Retinal pigment epithelial cell (primary cell): ENCODE data around the gene TTC21B.

Experiments used
- DNase-seq: peaks from one replicate; pipeline ENCODE4 v3.0.0-alpha.2; 2010; ENCODE audit warnings: low read depth
- H3K4me3 ChIP-seq: 2 replicates; pipeline ENCODE4 v1.5.1; 2011; ENCODE audit warnings: mild to moderate bottlenecking, low read length, control low read depth, moderate library complexity
- TF ChIP-seq, protein P1 (sequence below): conservative IDR thresholded peaks from 2 replicates; pipeline ENCODE4 v1.5.1; 2011; ENCODE audit warnings: low read depth, low read length, control low read depth, inconsistent platforms

Gene TTC21B

DNA sequence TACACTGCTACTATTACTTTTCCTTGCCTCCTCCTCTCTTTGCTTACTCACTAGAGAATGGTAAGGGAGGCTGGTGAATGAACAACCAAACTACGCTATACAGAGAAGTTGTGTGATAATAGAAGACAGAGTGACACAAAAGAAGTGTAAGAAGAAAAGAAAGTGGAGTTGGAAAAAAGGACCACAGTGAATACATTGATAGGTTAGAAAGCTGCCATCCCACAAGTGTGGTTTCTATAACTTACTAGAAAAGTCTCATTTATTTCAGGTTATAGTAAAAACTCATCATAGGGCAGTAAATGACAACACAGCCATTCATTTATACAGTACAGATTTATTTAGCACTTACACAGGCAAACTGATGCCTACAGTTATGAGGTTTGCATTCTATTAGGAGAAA, 77.3 kb downstream of the TTC21B start:
- TF ChIP-seq, protein P1, sequence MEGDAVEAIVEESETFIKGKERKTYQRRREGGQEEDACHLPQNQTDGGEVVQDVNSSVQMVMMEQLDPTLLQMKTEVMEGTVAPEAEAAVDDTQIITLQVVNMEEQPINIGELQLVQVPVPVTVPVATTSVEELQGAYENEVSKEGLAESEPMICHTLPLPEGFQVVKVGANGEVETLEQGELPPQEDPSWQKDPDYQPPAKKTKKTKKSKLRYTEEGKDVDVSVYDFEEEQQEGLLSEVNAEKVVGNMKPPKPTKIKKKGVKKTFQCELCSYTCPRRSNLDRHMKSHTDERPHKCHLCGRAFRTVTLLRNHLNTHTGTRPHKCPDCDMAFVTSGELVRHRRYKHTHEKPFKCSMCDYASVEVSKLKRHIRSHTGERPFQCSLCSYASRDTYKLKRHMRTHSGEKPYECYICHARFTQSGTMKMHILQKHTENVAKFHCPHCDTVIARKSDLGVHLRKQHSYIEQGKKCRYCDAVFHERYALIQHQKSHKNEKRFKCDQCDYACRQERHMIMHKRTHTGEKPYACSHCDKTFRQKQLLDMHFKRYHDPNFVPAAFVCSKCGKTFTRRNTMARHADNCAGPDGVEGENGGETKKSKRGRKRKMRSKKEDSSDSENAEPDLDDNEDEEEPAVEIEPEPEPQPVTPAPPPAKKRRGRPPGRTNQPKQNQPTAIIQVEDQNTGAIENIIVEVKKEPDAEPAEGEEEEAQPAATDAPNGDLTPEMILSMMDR = no peak
- H3K4me3 ChIP-seq = no peak overlapping the region
- DNase-seq = no peak

DNA sequence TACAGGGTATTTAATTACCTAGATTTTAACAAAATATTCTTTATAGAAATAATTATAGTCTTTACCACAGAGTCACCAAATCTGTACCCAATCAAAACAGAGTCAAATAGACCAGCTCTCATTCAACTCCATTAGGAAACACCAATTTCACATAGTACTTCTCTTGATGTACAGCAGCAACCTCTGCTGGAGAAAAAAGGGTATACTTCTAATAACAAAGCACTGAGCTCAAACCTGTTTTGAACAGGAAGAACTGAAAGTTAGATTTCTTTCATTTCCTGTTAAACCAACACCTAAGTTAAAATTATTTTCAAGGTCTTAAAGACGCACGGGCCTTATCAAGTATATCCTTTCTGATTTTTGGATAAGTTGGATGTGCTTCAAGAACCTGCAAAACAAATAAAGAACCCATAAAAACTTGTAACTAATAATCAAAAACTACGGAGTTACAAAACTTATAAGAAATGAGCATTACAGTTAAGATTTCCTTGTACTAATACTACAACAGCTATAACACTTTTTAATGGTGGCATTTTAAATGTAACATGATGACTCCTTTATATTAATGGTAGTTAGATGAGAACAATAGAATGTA, 79.0 kb downstream of the TTC21B start:
- DNase-seq = peak; percentile 18
- H3K4me3 ChIP-seq = no peak overlapping the region
- TF ChIP-seq, protein P1 = peak; percentile 71

DNA sequence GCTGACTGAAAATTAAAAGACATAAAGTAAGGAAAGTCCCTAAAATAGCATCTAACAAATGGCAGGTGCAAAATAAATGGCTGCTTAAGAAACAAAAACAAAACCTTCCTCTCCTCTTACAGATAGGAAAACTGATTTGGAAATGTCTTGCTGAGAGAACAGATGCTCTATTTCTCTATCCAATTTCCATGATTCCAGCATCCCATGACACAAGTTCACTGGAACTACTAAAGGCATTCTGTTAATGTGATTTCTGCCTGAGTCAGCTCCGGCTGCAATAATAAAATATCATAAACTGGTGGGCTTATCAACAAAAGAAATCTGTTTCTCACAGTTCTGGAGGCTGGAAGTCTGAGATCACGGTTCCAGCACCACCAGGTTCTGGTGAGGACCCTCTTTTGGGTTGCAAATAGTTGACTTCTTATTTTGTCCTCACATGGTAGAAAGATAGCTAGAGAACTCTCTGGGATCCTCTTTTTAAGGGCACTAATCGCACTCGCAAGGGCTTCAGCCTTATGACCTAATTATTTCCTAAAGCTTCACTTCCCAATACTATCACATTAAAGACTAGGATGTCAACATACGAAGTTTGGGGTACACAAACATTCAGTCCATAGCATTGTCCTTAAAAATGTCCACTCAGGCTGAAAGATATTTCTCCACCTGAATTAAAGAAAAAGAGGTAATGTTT, 81.3 kb downstream of the TTC21B start:
- no peak for DNase-seq
- no peak overlapping the region for H3K4me3 ChIP-seq
- TF ChIP-seq, protein P1 = no peak

- TF ChIP-seq, protein P1 = no peak
- DNase-seq = no peak
- H3K4me3 ChIP-seq = no peak overlapping the region
These were observed 82.6 kb downstream of the TTC21B start for GRCh38 chr2:165871025-165871424.

DNA sequence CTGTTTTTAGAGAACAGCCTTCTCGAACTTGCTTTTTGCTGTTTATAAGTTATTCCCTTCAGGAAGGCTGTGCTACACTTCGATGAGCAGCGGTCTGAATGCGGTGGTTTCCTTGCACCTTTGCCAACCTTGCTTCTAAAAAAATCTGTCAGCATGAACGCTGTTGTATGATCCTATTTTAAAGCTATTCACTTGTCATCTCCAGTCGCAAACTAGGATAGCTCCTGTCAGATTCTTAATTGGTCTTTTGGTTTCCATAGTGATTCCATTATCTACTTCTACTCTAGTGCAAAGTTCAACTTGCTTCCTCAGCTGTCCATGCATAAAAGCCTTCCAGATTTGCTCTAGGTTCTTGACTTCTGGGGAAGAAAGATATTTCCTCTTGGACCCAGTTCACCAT, 83.2 kb downstream of the TTC21B start:
- no peak overlapping the region for H3K4me3 ChIP-seq
- DNase-seq = no peak
- TF ChIP-seq, protein P1 = no peak

- DNase-seq = peak; percentile 22
- TF ChIP-seq, protein P1 = no peak
- H3K4me3 ChIP-seq = no peak overlapping the region
These were observed 85.4 kb downstream of the TTC21B start for GRCh38 chr2:165868211-165868610.

DNA sequence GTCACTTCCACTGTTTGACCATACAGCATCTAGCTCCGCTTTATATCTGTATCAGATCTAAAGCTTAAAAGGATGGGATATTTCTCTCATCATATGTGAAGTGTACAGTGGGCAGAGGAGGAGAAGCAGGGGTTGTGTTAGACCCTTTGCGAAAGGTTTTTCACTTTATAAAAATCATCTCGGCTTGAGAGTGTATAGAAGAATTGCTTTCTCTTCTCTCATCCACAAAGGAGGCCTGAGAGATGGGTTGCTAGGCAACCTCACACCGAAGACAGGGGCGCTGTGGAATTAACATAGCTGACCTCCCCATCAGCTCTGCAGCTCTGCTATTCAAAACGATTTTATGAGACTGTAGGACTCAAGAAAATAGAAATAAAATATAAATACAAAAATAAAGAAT, 89.3 kb downstream of the TTC21B start:
- H3K4me3 ChIP-seq = no peak overlapping the region
- TF ChIP-seq, protein P1 = no peak
- no peak for DNase-seq
